Posterior cingulate gyrus (tissue), 11 donors: ENCODE data around the gene TPD52L1.
"Not testable (repeated sequence)": the region's sequence is repeated elsewhere in the genome, so short reads cannot be mapped to it uniquely, and the experiment has no call there.

Source experiments
- DNase-seq, 10 donors: peaks; one replicate each; pipeline versions ENCODE4 v3.0.0 to v3.0.0-alpha.2; 2020 to 2021; ENCODE audit warnings: mixed read lengths in 3 of 10
- intact Hi-C: fragments of 100-400 bp; cut with DNase I; formaldehyde crosslinking; loops from one replicate; pipeline ENCODE4 v1.15.1; 2023

Gene TPD52L1

DNA sequence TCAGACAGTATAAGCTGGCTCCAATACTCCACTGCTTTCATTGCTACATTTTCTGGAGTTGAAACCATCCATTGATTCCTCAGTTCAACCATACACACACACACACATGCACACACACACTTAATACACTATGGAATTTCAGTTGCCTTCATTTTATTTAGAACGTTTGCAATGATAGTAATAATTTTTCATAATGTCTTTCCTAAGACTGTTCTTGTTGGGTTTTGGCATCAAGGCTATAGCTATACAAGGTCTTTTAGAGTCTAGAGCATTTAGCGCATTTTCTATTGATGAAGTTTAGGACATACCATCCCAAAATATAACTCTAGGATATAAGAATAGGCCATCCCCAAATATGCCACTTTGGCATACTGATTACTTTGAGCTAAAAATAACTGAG lies 15.5 kb upstream of the TPD52L1 start:
- no peak for DNase-seq
- intact Hi-C loops, result no loop called here

DNA sequence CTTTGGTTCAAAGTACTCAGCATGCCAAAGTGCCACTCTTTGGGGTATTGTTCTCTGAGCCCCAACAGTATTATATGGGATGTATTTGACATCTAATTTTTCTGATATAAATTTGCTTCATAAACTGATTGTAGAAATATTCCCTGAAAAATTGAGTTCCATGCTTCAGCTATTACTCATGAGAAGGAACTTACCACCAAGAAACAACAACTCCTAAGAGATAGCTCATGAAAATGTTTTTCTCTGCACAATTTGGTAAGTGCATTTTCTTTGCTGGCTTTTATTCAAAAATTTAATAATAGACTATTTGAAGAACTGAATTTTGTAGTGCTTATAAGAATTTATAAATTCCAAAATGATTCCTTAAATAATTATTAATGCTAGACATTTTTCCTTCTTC lies 12.8 kb upstream of the TPD52L1 start:
- DNase-seq, result no peak
- intact Hi-C loops, result no loop called here

DNA sequence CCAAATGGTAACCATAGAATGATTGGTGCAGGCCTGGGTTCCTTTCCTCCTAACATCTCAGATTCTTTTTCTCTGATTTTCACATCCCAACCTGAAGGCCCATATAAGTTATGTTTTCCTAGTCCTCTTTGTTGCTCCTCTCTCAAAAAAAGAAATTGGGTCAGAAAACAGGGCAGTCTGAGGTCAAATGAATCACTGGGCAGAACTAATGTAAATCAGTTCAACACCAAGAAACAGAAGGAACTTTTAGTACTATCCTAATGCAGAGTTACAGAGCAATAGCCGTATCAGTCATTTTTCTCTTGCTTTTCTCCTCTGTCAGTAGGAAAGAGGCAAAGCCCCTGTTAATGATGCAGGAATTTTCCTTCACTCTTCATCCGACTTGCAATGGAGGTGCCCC lies 11.0 kb upstream of the TPD52L1 start:
- intact Hi-C loops, result no loop called here

DNA sequence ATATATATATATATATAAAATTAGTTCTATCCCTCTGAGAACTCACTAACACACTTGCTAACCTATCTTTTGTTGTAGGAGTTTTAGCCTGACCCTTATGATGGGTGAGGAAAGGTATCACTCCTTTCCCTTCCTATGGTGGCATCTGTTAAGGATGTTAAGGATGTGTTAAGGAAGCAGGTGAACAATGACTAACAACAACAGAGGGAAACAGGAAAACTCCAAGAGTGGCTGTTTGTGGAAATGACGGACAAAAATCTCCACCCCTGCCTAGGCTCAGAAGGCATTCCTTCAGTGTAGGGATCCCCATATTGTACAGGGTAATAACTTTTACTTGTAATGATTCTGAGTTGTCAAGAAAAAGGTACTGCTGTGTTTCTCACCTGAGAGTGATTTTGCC lies 8.8 kb upstream of the TPD52L1 start:
- intact Hi-C loops, result no loop called here
- DNase-seq, result no peak

More for the DNA sequence above, 11.0 kb upstream of the TPD52L1 start:
- no peak for DNase-seq

DNA sequence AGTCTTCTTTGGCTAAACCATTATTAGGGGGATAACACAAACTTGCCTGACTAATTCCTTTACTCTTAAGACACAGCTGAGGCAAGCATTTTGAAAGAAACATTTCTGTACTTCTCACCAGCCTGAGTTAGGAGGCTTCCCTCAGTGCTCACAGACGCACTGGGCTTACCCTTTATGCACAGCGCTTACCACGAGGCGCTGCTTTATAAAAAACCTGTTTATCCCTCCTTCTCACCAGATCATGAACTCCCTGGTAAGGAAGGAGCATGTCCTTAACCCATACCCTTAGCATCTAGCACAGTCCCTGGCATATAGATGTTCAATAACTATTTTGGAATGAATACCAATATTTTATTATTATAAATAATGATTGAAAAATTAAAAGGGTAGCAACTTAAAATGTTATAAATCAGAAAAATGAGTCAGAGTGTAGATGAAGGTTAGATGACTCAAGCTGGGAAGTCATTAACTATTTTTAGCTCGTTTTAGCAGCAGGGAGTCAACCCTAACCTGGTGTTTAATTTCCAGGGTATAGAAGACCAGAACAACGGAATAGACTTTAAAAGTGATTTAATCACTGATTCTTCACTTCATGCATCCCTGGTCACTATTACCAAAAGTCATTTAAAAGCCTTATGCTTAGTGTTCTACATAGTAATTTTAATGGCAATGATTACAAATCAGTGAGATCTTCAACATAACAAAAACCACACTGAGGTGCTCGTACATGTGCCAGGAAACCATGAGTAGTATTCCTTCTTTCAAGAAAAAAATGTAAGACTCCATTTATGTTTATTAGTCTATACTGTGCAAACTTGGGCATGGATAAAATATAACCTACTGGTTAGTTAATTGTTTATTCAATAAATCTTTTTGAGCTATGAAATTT lies 4.1 kb upstream of the TPD52L1 start:
- intact Hi-C loops, result loop anchor here (10.0 kb wide), 1 partner anchor 145 kb away; no protein-coding TSS in a partner anchor
- DNase-seq, result no peak

DNA sequence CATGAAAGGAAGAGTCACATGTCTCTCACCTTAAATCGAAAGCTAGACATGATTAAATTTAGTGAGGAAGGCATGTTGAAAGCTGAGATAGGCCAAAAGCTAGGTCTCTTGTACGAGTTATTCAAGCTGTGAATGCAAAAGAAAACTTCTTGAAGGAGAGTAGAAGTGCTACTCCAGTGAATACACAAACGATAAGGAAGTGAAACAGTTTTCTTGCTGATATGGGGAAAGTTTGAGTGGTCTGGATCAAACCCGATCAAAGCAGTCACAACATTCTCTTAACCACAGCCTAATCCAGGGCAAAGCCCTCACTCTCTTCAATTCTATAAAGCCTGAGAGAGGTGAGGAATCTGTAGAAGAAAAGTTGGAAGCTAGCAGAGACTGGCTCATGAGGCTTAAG lies 1.9 kb upstream of the TPD52L1 start:
- intact Hi-C loops, result loop anchor here (10.0 kb wide), 1 partner anchor 143 kb away; no protein-coding TSS in a partner anchor
- DNase-seq, result no peak

DNA sequence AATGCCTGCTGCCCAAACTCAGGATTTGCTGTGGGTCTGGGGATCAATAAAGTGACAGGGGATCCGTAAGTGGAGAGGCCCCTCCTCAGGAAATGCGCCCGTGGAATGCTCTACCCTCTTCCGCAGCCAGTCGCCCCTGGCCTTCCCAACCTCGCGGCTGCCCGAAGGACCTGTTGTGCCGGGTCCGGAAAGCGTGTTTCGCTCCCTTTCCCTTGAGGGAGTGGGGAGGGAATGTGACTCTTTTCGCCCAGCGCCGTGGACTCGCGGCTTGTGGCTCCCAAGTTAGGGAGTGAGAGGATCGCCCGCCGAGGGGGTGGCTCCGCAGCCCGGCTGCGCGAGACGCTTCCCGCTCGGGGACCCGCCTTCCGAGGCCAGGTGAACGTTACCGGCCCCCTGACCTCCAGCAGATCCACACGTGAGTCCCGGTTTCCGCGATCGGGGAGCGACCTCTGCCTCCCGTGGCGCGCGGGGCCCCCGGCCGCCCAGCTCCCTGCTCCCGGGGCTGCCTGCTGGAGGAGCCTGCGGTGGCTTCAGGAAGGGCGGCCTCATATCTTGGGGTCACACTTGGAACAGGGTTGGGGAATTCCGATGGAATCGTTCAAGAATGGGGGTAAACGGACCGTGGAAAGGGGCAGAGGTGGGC lies 666 bp downstream of the TPD52L1 start:
- intact Hi-C loops, result loop anchor here (10.0 kb wide), 1 partner anchor 141 kb away; no protein-coding TSS in a partner anchor
- peak in 5 of 10 donors; percentile 14 to 81 (median 75) for DNase-seq

DNA sequence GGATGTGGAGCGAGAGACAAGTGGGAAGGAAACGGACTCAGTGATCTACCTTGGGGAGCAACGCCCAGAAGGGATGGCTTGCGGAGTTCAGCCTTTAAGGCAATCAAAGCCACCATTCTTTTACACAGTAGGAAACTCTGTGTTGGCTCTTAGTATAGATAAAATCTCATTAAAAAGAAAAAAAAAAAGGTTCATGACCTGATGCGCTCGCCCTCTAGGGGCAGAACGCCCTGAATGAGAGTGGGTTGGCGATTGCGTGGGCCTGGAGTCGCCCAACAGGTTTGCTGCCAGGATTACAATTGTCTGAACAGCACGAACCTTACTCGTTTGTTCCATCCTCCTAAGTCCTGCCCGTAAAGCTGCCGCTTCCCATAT lies 1.2 kb downstream of the TPD52L1 start:
- DNase-seq, result peak in 1 of 10 donors; percentile 73

DNA sequence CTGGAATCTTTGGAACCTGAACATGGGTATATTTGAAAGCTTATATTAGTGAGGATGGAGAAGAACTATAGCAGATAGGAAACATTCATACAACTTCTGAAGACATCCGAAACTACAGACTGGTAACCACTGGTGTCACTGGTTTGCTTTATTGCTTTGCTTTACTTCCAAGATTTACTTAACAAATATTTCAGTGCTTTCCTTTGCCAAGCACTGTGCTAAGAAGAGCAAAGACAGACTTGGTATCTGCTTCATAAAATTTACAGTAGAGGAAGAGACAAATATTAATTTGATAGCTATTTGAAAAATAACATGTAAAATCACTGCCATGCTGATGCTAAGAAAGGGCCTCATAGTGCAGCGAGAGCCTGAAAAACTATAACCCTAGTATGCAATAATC lies 1.8 kb downstream of the TPD52L1 start:
- intact Hi-C loops, result loop anchor here (10.0 kb wide), 1 partner anchor 139 kb away; no protein-coding TSS in a partner anchor
- no peak for DNase-seq

More for the DNA sequence above, 1.2 kb downstream of the TPD52L1 start:
- intact Hi-C loops, result loop anchor here (10.0 kb wide), 1 partner anchor 140 kb away; no protein-coding TSS in a partner anchor

DNA sequence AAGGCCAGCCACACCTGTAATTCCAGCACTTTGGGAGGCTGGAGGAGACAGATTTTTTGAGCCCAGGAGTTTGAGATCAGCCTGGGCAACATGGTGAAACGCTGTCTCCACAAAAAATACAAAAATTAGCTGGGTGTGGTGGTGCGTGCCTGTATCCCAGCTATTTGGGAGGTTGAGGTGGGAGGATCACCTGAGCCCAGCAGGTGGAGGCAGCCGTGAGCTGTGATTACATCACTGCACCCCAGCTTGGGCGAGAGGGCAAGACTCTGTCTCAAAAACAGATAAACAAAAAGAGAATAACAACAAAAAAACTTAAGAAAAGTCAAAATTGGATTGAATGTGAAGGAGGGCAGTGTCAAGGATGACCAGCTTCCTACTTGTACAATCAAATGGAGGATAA lies 2.9 kb downstream of the TPD52L1 start:
- no peak for DNase-seq
- intact Hi-C loops, result loop anchor here (10.0 kb wide), 1 partner anchor 138 kb away; no protein-coding TSS in a partner anchor

DNA sequence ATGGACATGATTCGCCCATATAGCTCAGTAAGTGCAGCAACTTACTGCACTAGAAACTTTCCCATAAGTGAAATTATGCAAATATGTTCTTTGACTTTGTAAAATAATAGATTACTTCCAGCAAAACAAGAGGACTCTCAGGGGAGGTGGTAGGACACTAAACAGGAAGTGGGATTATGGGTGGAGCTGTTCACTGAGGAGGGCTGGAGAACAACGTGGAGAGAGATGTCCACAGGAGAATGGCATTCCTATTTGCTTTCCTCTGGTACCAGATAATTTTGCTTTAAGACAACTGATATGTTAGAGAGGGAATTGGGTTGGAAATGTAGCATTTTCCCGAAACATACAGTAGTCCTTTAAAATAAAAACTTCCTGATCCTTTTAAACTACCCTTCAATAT lies 3.7 kb downstream of the TPD52L1 start:
- no peak for DNase-seq
- intact Hi-C loops, result loop anchor here (10.0 kb wide), 1 partner anchor 138 kb away; no protein-coding TSS in a partner anchor

DNA sequence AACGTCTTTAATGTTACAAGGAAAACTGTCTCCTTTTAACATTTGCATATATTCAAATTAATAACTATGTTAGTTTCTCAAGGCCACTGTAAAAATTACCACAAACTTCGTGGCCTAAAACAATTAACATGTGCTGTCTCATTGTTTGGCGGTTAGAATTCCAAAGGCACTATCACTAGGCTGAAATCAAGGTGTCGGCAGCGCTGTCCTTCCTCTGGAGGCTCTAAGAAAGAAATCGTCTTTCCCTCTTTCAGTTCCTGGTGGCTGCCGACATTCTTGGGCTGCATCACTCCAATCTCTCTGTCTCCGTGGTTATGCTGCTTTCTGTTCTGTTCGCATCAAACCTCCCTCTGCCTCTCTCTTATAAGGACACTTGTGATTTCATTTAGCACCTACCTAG lies 4.2 kb downstream of the TPD52L1 start:
- peak in 1 of 10 donors; percentile 76 for DNase-seq
- intact Hi-C loops, result loop anchor here (10.0 kb wide), 1 partner anchor 137 kb away; no protein-coding TSS in a partner anchor

DNA sequence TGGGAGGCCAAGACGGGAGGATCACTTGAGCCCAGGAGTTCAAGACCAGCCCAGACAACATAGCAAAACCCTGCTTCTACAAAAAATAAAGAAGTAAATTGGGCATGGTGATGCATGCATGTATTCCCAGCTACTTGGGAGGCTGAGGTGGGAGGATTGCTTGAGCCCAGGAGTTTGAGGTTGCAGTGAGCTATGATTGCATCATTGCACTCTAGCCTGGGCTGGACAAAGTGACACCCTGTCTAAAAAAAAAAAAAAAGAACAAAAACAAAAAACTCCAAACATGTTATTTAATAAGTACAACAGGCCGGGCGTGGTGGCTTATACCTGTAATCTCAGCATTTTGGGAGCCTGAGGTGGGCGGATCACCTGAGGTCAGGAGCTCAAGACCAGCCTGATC lies 9.8 kb downstream of the TPD52L1 start:
- DNase-seq, intact Hi-C loops: not testable (repeated sequence)

DNA sequence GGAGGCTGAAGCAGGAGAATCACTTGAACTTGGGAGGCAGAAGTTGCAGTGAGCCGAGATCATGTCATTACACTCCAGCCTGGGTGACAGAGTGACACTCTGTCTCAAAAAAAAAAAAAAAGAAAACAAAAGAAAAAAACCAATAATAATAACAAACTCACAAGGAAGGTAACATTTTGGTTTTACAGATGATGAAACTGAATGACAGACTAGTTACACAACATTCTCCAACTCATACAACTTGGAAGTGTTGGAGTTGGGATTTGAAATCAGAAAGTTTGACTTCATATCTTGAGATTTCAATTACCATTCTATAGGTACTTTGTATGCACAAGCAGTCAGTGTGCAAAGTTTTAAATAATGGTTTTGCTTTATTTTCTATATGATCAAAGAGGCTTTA lies 10.2 kb downstream of the TPD52L1 start:
- intact Hi-C loops, result no loop called here
- no peak for DNase-seq

DNA sequence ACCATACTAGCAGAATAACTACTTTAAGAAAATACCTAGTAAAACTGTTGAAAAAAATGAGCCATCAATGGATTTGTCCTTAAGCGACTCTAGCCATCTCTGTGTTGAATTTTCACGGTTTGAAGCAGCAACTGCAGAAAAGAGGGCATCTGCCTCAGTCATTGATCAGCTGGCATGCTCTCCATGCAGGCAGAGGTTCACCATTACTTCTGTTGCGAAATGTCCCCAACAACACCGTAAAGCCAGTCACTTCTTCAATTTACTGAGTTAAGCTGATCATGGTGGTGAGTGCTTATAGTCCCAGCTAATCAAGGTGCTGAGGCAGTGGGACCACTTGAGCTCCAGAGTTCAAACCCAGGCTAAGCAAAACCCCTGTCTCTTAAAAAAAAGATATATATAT lies 11.1 kb downstream of the TPD52L1 start:
- intact Hi-C loops, result no loop called here

DNA sequence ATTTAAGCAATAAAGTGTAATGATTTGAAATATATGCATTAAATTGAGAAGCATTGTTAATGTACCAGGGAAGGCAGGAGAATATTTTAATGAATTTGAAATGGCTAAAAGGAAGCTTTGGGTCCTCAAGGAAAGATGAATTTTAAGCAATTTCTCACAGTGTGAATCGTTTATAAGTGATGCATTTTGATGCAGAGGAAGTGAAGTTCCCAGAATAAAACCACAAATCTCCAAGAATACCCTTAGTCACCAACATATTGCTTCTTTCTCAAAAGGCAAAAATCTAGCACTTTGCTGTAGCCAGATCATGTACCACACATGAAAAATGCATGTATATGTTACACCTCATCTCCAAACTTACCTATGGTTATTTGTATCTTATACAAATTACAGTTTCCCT lies 11.7 kb downstream of the TPD52L1 start:
- intact Hi-C loops, result no loop called here
- DNase-seq, result no peak

More for the DNA sequence above, 11.1 kb downstream of the TPD52L1 start:
- DNase-seq, result no peak

DNA sequence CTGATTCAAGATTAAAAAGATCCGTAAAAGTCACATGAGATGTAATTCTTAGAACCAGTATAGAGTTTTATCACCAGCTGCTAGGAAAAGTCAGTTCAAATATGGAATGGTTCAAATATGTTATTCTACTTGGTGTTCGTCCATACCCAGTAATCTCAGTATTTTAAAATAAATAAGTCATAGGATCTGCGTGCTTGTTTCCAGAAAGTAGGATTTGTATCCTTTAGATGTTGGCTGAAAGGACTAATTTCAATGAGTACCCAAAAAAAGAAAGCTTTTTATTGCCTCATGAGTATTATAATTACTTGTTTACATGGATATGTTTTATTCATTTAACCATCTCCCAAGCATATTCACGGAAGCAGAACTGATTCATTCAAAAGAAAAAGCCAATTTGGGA lies 12.2 kb downstream of the TPD52L1 start:
- DNase-seq, result no peak
- intact Hi-C loops, result no loop called here

DNA sequence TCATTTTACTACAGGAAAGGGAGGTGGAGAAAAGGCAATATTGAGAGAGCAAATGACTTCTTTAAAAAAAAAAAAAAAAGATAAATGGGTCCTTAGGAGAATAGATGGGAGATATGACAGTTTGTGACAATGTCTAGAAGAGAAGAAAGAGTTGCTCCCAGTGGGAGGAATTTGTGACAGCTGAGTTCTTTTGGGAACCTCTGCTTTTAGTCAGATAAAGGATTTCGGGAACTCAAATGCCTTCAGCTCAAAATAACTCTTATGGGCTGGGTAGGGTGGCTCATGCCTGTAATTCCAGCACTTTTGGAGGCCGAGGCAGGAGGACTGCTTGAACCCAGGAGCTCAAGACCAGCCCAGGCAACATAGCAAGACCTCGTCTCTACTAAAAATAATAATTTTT lies 13.1 kb downstream of the TPD52L1 start:
- no peak for DNase-seq
- intact Hi-C loops, result no loop called here

DNA sequence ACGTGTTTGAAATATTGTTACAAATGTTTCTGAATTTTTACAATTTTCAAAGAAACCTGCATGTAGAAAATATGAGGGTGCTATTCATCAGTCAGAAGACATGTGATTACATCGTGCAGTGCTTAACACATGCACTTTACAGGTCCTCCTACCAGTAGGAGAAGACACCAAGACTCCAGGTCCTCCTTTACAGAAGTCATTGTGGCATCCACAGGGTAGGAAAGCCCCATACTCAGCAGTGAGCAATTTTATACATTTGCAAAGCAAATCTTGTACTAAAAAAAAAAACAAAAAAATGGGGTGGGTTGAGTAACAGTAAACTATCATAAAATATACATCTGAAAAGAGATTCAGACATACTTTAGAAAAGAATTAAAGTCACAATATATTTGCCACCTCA lies 14.0 kb downstream of the TPD52L1 start:
- intact Hi-C loops, result no loop called here
- DNase-seq, result no peak

DNA sequence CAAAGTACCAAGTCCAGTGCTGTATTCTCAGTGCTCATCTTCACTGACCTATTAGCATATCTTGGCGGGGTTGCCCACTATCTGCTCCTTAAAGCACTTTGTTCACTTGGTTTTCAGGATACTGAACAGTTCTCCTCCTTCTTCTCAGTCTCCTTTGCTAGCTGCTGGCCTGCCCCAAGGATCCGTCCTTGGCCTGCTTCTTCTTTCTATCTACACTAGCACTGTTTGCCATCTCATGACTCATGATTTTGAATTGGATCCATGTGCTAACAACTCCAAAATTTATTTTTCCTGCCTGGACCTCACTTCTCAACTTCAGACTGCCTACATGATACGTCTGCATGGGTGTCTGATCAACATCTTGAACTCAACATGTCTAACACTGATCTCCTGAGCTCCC lies 15.5 kb downstream of the TPD52L1 start:
- intact Hi-C loops, result no loop called here
- DNase-seq, result peak in 1 of 10 donors; percentile 80

DNA sequence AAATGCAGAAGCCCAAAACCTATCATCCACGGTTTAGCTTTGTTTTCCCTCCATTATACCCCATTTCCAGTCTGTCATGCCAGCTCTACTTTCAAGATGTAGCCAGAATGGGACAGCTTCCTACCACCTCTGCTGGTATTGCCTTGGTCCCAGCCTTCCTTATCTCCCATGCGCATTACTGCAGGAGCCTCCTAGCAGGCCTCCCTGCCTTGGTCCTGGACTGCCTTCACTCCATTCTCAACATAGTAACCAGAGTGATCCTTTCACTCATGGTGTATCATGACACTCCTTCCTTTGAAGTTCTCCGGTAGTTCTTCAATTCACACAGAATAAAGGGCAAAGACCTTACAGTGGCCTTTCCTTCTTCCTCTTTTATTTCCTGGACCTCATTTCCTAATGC lies 15.9 kb downstream of the TPD52L1 start:
- intact Hi-C loops, result no loop called here
- no peak for DNase-seq
